ENCODE measurements around the gene GPX1. TPM values are rescaled to one million over a fixed set of nuclear protein-coding genes. Genes with fewer than 3 reads are reported as not detected.
A peak's percentile ranks its signal among the peaks of the same experiment; 100 is the strongest.

Gene GPX1
- total and polyA plus RNA-seq, 10 of the 15 experiments (the other 5 are each of a cell fraction or from before 2014, with no cell fraction given), result 32.0 to 1,121 (median 400) TPM

GRCh38 chr3:49313896-49314688, 44.1 kb downstream of the GPX1 start (continued):
- no peak for TF ChIP-seq IRF3 (IDR thresholded peaks at IDR 0.05)
- TF ChIP-seq MEF2B (IDR thresholded peaks at IDR 0.05; ENCODE audit: partially characterized antibody, poor library complexity, severe bottlenecking), result peak; percentile 91
- TF ChIP-seq SMAD5 (IDR thresholded peaks at IDR 0.05; ENCODE audit: low read depth), result no peak
- TF ChIP-seq IRF4 (IDR thresholded peaks at IDR 0.05; ENCODE audit: low read depth, low read length), result peak; percentile 30; the same call in 1 of the 2 replicates
- TF ChIP-seq RELA (IDR thresholded peaks at IDR 0.05; ENCODE audit: borderline replicate concordance, partially characterized antibody), result no peak
- no peak for TF ChIP-seq HDGF (IDR thresholded peaks at IDR 0.05)
- no peak for TF ChIP-seq PKNOX1 (IDR thresholded peaks at IDR 0.05)
- TF ChIP-seq USF1 (IDR thresholded peaks at IDR 0.05; ENCODE audit: borderline replicate concordance, extremely low read length, insufficient read depth, low read depth, low read length), result no peak
- TF ChIP-seq BCL3 (IDR thresholded peaks at IDR 0.05; ENCODE audit: borderline replicate concordance, insufficient read depth, low read depth, low read length, poor library complexity, severe bottlenecking), result peak; percentile 81
- TF ChIP-seq ZBED1 (IDR thresholded peaks at IDR 0.05; ENCODE audit: borderline replicate concordance), result 0 out of 2 replicates have a peak, but pooled peaks have one; percentile 45
- no peak for TF ChIP-seq MYC (IDR thresholded peaks at IDR 0.05; ENCODE audit: insufficient read depth, insufficient read length, insufficient replicate concordance, low read length, severe bottlenecking)
- TF ChIP-seq PAX5 (IDR thresholded peaks at IDR 0.05; ENCODE audit: borderline replicate concordance, low read depth, low read length), result no peak
- no peak for TF ChIP-seq RAD21 (IDR thresholded peaks at IDR 0.05; ENCODE audit: insufficient read depth, low read depth, low read length)
- TF ChIP-seq MEF2A (IDR thresholded peaks at IDR 0.05; ENCODE audit: insufficient read depth, low read depth, low read length), result peak; percentile 92
- TF ChIP-seq IKZF1 (conservative IDR thresholded peaks at IDR 0.05), result 0 out of 2 replicates have a peak, but pooled peaks have one; percentile 36
- TF ChIP-seq POU2F2 (IDR thresholded peaks at IDR 0.05; ENCODE audit: borderline replicate concordance, low read depth, low read length), result no peak
- TF ChIP-seq ZNF207 (IDR thresholded peaks at IDR 0.05; ENCODE audit: borderline replicate concordance), result 0 out of 2 replicates have a peak, but pooled peaks have one; percentile 18
- TF ChIP-seq CREB1 (IDR thresholded peaks at IDR 0.05; ENCODE audit: low read depth), result no peak
- TF ChIP-seq ZBTB4 (CRISPR knock-in tag; IDR thresholded peaks at IDR 0.05), result 0 out of 2 replicates have a peak, but pooled peaks have one; percentile 58
- TF ChIP-seq ZNF217 (IDR thresholded peaks at IDR 0.05), result no peak
- no peak for TF ChIP-seq DPF2 (IDR thresholded peaks at IDR 0.05)
- no peak for TF ChIP-seq KLF5 (IDR thresholded peaks at IDR 0.05; ENCODE audit: partially characterized antibody)

Measured in GM12878 (cell line).